Activated gamma-delta T cell (primary cell): ENCODE results near the gene LIN7A.

Experiments used
- DNase-seq: peaks from one replicate; lab custom pipeline; 2025; lab: John Stamatoyannopoulos, UW
- total RNA-seq, 2 donors: gene quantifications; one replicate each; lab custom pipeline; 2026; lab: John Stamatoyannopoulos, UW

Gene LIN7A
- 0.10 to 0.96 reads per million in 2 donors for total RNA-seq

GRCh38 chr12:80937391-80938238 is at the start of gene LIN7A:
Gene LIN7A, minus strand, starts transcription at chr12:80937934. Its CDS starts 212 bp downstream, at chr12:80937722.
- no peak for DNase-seq

DNA sequence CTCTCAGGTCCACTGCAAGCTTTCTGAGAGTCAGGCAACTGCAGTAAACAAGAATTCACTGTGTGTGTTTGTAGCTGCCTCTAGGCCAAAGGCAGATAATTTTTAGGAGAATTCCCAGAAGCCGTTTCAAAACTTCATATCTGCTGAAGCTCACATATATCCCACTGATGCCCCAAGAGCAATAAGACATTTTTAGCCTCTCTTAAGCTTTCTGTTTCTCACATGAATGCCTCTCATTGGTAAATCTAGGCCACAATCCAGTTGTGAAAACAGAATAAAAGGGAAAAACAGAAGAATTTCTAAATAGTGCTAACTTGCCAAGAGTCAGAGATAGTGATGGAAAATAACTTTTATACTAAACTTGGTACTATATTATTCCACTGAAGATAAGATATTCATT is 48.5 kb upstream of the LIN7A start:
- DNase-seq, result no peak

DNA sequence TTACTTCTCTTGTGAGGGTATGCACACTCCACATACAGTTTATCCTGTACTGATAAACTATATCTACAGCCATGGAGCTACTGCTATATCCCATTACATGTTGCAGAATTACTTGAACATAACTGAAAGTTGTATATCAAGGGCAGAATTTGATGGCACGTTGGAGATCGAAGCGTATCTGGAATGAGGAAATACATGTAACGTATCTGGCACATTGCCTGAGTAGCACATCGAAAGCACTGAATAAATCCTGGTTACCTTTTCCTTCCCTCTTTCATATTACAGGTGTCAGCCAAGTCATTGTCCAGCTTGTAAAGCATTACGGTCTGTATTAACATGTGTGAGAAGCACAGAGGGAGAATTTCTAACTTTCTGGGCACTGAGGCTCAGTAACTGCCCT is 42.1 kb upstream of the LIN7A start:
- no peak for DNase-seq

DNA sequence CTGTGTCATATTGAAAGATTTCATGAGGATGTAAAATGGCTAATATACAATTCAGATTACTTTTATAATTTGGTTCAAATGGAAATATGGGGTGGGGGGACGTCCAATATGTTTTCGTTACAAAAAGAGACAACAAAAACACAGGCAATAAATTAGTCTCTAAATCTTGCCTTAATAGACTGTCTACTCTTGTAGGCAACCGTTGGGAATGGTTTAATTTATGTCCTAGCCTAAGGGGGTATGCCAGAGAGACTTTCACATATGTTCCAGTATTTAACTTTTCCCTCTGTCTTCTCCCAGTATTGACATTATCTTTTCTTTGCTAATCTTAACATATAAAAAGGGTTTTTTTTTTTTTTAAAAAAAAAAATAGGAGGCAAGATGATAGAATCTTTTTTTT is 41.5 kb upstream of the LIN7A start:
- DNase-seq, result no peak

- no peak for DNase-seq
Observed at GRCh38 chr12:80977346-80977745, 39.6 kb upstream of the LIN7A start.

GRCh38 chr12:80968326-80968725 is 30.6 kb upstream of the LIN7A start:
- no peak for DNase-seq

- no peak for DNase-seq
Observed at GRCh38 chr12:80967565-80967964, 29.8 kb upstream of the LIN7A start.

DNA sequence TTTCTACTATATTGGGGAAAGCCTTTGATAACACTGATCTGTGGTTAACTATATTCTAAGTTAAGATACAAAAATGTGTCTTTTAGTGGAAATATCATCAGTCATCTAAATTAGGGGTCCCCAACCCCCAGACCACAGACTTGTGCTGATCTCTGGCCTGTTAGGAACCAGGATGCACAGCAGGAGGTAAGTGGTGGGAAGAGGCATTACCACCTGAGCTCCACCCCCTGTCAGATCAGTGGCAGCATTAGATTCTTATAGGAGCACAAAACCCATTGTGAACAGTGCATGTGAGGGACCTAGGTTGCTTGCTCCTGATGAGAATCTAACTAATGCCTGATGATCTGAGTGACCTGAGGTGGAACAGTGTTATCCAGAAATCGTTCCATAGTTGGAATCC is 28.3 kb upstream of the LIN7A start:
- no peak for DNase-seq

GRCh38 chr12:80958162-80958561 is 20.4 kb upstream of the LIN7A start:
- no peak for DNase-seq

DNA sequence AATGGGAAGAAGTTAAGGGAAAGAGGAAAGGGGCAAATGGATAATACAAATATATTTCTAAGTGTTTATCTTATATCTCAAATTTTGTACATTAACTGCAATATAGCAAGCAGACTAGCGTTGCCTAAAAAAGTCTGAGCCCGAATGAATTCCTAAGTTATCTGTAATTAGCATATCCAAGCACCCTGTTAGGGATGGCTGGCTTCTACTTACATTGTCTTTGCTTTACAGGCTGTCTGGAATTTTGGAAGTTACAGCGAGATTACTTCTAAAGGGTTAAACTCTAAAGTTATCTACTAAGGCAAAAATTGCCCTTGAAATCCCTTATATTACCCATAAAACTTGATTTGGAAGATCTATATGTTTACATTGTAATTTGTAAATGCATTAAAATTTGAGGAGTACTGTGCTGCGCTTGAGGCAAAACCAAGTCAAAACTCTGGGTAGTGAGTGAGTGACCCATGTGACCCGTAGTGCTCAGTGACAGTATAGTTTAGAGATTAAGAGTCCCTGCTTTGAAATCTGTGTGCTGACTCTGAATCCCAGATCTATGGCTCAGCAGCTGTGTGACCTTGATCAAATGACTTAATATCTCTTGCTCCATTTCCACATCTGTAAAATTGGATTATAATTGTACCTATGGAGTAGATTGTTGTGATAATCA is 17.3 kb upstream of the LIN7A start:
- no peak for DNase-seq

DNA sequence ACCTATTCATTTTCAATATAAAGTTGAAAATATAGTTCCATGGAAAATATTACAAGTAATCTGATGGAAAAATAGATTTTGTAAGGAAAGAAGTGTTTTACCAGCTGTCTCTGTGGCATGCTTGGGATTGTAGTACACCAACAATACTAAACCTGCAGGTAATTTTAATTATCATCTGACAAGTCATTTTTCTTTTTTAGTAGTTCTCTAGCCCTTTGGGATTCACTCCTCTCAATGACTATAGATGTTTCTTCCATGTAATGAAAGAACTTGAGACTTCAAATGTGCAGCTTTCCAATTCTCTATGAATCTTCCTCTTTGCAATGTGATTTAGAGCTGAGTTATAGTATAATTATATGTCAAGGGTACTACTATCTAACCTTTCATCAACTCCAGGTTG is 14.7 kb upstream of the LIN7A start:
- DNase-seq, result no peak

DNA sequence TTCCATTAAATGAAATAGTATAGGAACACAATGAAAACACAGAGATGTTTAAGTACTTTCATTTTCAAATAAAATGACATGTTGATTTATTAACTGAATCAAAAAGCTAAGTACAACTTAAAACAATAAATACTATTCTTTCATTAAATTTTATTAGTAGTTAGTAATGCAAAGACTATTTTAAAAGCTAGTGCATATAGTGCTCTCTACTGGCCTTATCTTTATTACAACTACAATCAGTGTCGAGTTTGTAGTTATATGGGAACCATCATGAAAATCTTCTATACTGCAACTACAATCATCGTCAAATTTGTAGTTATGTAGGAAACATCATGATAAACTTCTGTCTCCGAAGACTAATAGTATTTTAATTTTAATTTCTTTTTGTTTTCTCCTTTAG is 8.9 kb upstream of the LIN7A start:
- DNase-seq, result no peak

- no peak for DNase-seq
Observed at GRCh38 chr12:80943338-80943737, 5.6 kb upstream of the LIN7A start.

DNA sequence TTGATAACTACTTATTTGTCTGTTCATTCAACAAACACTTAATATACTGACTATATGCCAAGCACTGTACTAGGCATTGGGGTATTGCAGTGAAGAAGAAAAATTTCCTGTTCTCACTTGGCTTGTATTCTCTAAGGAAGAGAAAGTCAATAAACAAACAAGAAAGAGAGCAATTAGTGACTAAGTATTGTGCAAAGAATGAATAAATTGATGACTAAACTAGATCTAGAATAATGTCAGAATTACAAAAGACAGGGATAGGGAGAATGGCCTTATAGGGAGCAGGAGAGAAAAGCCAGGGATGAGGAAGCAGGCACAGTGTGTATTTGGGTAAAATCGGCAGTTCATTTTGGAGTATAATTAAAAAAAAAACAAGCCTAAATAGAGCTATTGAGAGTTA is 4.2 kb upstream of the LIN7A start:
- no peak for DNase-seq

- DNase-seq, result no peak
Observed at GRCh38 chr12:80939231-80939950, 1.7 kb upstream of the LIN7A start.

DNA sequence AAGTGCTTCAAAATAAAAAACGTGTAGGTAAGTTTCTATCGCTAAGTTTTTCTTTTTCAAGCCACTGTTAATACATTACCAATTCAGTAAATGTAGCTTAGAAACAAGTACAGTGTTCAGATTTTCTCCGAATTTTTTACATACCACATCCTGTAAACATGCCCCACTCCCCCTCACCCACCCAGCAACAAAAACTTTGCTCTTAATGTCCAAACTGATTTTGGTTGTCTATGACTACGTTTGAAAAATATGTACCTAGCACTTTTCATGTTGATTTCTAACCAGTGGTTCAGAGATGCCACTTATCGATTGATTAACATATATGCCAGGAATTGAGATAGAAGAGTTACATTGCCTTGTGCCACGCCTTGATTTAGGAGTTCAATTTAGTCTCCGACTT is 663 bp upstream of the LIN7A start:
- DNase-seq, result no peak

DNA sequence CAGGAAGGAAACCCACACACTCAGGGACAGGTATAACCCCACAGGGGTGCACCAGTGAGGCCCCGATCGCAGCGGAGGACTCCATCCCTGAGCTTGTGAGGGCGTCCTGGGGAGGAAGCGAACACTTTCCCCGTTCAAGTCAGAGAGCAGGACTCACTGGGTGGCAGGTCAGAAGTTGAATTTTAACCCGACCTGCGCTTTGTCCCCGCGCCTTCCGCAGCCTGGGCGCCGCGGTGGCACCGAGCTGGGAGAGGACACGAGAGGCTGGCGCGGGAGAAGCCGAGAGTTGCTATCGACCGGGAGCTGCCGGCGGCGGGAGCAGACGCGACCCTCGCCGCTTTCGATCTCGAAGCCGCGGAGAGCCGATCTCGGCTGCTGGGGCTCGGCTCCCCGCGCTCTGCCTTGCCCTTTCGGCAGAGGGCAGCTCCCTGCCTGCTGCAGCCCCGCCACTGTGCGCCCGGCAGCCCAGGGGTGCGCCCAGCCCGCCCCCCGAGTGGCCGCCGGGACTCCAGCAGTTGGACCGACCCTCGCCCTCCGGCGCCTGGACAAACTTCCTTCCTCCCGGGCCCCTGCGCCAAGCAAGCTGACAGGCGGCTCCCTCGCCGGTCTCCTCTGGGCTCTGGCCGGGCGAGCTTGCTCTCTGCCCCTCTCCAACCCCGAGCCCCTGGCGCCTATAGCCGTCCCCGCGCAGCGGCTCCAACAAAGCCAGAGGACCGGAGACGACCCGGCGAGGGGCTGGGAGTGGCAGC is 918 bp downstream of the LIN7A start:
- no peak for DNase-seq

- no peak for DNase-seq
Observed at GRCh38 chr12:80936353-80936641, 1.4 kb downstream of the LIN7A start.

- no peak for DNase-seq
Observed at GRCh38 chr12:80935111-80935510, 2.6 kb downstream of the LIN7A start.

DNA sequence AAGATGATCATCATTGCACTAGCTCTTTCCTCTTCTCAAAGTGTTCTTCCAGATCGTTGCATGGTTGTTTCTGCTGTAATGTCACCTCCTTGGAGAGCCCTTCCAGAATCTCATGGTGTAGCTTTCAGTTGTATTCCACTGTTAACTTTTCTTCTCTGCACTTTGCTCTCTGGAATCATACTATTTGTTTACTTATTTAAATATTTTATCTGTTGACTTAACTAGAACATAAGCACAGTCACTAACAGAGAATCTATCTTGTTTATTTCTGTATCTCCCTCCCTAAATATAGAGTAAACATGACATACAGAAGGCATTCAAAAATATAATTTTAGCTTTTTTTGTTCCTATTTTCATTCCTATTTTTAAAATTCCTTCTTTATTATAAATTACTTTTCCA is 11.8 kb downstream of the LIN7A start:
- no peak for DNase-seq

DNA sequence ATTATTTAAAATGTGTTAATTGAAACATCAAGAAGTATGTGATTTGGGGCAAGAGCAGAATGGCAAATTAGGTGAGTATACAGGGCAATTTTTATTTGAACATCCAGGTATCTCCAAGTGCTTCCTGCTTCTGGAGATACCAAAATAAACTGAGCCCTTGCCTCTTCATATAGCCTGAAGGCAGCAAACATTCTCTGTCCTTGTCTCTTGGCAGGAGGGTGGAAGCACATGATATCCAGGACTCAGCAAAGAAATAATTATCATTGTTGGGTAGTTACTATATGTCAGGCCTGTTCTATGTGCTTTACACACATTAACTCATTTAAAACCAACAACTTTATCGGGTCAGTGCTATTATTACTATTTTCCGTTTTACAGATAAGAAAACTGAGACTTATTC is 12.5 kb downstream of the LIN7A start:
- DNase-seq, result no peak

GRCh38 chr12:80924437-80924836 is 13.3 kb downstream of the LIN7A start:
- no peak for DNase-seq
